Measurements from ENCODE around the gene LYSMD1.

The LYSMD1 gene

DNA sequence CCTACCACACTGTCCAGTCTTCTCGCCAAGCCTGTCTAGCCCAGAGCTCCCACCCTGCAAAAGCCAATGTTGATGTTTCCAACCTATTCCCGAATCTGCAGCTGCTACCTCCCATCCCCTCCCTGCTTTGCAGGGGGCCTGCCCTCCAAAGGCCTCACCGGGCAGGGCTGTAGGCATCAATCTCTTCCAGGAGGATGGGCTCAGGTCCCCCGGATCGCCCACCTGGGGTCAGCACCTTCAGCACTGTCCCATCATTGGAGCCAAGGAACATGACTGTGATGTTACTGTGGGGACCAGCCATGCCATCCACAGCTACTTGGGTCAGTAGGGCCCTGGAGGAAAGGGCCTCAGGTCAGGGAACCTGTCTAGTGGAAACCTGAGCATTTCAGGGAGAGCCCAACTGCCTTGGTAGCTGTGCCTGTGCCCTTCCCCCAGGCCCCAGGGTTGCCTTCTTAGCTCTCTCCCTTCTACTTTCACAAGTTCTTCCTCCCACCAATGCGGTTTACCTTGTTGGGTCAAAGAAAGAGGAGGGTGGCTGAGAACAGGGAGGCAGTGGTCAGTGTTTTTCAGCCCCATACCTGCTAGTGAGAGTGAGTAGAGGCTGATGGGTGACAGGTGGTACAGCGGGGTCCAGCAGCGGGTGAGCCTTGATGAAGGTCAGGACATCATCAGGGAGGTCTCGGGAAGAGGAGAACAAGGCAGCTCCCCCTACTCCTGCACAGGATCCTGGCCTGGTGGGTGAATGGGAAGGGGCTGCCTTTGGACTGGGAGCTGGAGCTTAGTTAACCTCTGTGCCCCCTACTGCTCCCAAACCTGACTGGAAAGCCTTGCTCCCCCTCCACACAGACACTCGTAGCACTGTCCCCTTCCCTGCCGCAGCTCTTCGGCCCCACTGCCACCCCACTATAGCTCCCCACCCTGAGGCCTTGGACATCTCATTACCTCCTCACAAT, 30.0 kb downstream of the LYSMD1 start:
- DNase-seq, result no peak

DNA sequence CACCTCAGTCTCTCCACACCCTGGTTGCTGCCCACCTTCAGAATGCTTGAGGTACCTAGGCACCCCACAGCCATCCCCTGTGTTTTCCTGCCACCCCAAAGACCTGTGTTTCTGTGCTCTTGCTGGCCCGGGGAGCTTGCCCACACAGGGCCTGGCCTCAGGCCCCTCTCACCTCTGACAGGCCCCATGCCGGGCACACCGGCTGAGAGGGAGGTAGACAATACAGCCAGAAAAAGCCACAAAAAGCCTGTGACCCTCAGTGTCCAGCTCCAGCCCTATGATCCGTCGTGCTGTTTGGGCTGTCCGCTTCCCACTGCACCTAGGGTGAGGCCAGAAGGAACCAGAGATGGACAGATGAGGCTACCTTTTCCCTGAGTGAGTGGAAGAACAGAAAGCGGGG, 30.7 kb downstream of the LYSMD1 start:
- no peak for DNase-seq

DNA sequence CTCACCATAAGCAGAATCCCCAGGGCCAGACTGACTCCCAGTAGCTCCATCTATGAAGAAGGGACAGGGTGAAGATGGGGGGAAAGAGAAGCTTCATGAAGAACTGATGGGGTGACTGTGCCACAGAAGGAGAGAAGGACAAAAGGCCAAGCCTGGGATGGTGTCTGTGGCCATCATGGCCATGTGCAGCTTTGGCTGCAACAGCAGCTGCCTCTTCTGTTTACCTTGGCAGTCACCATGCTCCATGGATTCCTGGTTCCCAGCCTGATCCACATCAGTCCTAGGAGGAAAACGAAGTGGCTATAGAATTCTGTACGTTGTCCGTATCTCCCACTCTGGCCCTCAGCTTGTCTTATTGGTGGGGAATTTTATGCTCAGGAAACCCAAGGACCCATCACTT, 31.3 kb downstream of the LYSMD1 start:
- no peak for DNase-seq

DNA sequence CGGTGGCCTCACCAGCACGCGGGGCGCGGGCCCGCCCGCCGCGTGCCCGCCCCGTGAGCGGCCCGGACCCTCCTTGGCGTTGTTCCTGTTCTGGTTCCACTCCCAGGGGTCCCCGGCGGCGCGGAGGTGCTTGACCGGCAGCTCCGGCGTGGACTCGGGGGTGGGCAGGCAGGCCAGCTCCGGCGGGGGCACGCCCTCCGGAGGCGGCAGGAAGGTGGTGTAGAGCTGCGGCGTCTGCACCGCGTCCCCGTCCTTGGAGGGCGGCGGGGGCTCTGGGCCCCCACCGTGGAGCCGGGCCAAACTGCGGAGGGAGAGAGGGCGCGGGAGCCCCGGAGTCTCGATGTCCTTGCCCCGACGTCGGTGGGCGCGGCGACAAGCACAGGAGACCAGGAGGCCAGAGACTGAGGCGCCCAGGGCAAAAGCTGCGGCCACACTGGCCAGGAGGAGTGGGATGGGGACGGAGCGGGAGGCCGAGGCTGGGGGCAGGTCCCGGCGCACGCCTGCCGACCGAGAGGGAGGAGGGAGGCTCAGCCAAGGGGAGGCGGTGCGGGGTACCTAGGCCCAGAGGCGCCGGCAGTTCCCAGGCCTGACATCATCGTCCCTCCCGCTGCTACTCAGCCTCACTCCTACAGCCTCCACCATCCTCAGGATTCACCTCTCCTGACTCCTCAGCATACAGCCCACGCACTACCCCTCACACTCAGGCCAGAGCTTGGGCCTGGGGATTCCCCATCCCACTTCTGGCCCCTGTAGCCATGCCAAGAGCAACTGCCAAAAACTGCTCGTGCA, 32.5 kb downstream of the LYSMD1 start:
- DNase-seq, result no peak

DNA sequence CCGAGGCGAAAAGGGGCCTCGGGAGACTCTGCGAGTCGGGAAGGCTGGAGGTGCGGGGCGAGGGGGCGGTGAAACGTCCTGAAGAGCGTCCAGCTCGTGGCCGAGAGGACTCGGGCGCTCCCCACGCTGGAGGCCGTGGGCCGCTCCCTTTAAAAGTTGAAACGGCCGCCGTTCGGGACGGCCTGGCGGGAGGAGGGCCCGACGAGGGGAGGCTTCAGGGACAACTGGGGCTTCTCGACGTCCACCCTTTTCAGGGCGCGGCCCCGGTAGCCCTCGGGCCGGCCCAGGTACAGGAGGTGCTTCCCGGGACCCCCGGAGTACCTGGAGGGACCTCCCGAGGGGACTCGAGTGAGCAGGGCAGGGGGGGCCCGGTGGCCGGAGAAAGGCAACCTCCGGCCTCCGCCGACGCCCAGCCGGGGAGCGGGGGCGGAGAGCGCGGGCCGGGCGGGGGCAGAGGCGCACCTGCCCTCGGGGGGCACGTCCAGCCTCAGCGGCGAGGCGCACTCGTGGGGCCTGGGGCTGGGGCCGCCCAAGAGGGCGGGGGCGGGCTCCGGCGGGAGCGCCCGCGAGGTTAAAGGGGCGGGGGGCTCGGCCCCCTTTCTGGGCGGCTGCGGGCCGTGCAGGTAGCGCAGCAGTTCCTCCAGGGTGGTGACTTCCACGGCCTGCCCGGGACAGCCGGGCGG, 33.2 kb downstream of the LYSMD1 start:
- DNase-seq, result no peak

DNA sequence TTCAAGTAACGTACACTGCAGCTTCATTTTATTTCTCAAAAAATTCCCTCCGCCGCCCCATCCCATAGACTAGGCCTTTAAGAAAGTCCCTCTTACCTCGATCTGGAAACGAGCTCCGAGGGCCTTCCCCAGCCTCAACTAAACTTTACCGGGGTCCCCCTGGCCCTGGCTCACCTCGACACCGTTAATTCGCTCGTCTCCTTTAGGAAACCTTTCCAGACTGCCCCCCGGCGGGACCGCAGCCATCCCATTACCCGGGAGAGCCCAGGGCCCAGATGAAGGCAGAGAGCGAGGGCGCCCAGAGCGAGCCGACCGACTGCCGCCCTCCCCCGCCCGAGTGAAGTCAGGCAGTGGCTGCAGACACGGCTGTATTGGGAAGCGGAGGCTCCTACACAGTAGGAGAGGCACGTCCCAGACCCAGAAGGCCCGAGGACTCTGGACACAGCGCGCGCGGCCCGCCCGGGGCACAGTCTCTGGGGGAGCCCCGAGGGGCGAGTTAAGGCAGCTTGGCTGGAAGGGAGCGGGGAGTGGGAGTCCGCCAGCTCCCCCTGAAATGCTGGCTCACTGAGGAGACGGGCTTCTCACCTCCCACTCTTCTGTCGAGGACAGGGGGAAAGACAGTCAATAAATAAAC, 33.9 kb downstream of the LYSMD1 start:
- no peak for DNase-seq

DNA sequence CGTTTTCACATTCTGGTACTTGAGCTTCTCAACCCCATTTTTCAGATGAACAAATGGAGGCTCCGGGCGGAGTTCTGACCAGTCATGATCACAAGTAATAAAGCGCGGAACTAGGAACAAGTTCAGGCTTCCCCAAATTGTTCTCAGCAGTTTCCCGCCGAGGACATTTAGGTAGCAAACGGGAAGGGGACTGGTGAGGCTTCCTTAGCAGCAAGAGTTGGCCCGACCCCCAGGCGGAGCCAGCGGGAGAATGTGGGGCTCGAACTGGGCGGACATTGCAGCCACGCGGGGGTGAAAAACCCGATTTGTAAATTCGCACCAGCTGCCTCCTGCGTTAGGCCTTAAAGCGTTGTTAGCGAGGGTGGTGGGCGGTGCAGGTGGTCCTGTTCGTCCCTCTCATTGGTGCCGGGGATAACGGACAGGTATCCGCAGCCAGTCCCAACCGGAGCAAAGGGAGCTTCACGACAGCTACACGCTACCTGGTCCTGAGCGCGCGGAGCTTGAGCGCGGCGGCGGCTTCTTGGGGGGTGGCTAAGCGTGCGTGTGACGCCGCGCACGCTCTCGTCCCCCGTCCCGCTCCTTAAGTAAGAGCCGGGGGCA, 34.6 kb downstream of the LYSMD1 start:
- no peak for DNase-seq

DNA sequence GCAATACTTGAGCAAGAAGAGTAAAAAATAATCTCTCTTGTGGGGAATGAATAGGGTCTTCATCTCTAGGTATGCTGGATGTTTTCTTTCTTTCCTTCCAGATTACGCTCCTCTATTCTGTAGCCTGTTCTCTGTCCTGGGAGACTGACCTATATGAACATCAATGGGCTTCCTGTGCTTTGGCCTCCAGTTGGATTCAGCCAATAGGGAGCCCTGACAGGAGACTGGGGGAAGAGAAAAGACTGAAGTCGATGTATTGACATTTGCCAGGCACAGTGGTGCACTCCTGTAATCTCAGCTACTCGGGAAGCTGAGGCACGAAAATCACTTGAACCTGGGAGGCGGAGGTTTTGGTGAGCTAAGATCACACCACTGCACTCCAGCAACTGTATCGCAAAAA, 36.9 kb downstream of the LYSMD1 start:
- DNase-seq, result no peak

DNA sequence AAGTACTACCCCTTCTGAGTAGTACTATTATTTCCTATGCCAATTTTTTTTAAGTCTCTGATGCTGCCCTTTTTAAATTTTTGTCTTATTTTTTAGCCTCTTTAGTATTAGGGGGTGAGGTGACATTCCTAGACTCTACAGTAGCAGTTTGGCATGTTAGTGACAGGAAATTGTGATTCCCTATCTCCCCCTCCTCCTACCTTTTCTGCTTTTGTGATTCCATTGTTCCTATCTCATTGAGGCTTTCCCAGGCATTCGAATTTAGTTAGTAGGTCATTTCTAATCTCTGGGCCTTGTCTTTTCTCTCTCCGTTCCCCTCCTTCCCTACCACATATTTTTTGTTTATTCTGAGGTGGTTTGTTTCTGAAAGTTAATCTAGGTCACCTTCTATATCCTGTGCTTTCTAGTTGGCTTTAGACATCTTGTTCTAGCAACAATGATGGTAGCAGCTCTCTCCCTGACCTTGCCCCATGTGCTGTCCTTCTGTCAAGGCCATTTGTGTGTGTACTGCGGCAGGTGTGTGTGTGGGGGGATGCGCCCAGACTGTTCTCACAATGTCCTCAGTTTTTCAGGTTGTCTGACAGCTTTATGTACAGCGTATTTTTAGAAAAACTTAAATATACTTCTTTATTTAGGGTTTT, 40.8 kb downstream of the LYSMD1 start:
- no peak for DNase-seq

DNA sequence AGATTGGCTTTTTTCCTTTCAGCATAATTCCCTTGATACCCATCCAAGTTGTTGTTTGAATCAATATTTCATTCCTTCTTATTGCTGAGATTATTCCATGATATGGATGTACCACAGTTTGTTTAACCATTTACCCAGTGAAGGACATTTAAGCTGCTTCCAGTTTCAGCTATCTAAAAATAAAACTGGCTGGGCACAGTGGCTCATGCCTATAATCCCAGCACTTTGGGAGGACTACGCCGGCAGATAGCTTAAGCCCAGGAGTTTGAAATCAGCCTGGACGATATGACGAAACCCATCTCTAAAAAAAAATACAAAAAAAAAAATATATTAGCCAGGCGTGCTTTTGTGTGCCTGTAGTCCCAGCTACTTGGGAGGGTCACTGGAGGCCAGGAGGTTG, 51.8 kb downstream of the LYSMD1 start:
- no peak for DNase-seq

All from NCI-H1105 (cell line).